ENCODE data around the gene CPEB4. TPM values are rescaled to one million over a fixed set of nuclear protein-coding genes. Genes with fewer than 3 reads are reported as not detected.

CPEB4 gene
- total and polyA plus RNA-seq, 2 donors (not counting 1 experiment from before 2014, with no cell fraction given): 8.4 to 26.0 TPM

GRCh38 chr5:173875189-173875588 lies 13.0 kb upstream of the CPEB4 start:
- H3K4me1 Mint-ChIP-seq: peaks cover 2% of the 10 kb centered on the region
- H3K27ac ChIP-seq (ENCODE audit: low read length in 2 of 2): no peak overlapping the region
- H3K27me3 Mint-ChIP-seq: no peaks in the 10 kb centered on the region
- H3K4me3 ChIP-seq (ENCODE audit: control extremely low read depth in 1 of 5, extremely low read depth in 1 of 5, insufficient read depth in 1 of 5, low read depth in 2 of 5, low read length in 4 of 5): no peak overlapping the region
- no peaks in the 10 kb centered on the region for H3K9me3 Mint-ChIP-seq (ENCODE audit: insufficient read depth)
- no peak for DNase-seq
- H3K4me3 Mint-ChIP-seq: no peak overlapping the region
- H3K27me3 ChIP-seq (replicated peaks in 1 of 4; ENCODE audit: control extremely low read depth in 1 of 4, control insufficient read depth in 3 of 4, insufficient read depth in 4 of 4, low read length in 3 of 4): no peaks in the 10 kb centered on the region
- ATAC-seq (ENCODE audit: low read depth): no peak
- 75% methylated on average over 1 of the region's 1 CpG for WGBS (ENCODE audit: insufficient coverage)
- H3K79me2 ChIP-seq (ENCODE audit: control insufficient read depth, insufficient read depth, low read length): no peaks in the 10 kb centered on the region
- no peaks in the 10 kb centered on the region for H3K4me1 ChIP-seq (ENCODE audit: control insufficient read depth in 2 of 2, insufficient read depth in 2 of 2, low read length in 2 of 2)
- TF ChIP-seq EZH2 (IDR thresholded peaks at IDR 0.05; ENCODE audit: borderline replicate concordance, insufficient read depth, low read depth, low read length, poor library complexity, severe bottlenecking): no peak
- TF ChIP-seq, protein P1, sequence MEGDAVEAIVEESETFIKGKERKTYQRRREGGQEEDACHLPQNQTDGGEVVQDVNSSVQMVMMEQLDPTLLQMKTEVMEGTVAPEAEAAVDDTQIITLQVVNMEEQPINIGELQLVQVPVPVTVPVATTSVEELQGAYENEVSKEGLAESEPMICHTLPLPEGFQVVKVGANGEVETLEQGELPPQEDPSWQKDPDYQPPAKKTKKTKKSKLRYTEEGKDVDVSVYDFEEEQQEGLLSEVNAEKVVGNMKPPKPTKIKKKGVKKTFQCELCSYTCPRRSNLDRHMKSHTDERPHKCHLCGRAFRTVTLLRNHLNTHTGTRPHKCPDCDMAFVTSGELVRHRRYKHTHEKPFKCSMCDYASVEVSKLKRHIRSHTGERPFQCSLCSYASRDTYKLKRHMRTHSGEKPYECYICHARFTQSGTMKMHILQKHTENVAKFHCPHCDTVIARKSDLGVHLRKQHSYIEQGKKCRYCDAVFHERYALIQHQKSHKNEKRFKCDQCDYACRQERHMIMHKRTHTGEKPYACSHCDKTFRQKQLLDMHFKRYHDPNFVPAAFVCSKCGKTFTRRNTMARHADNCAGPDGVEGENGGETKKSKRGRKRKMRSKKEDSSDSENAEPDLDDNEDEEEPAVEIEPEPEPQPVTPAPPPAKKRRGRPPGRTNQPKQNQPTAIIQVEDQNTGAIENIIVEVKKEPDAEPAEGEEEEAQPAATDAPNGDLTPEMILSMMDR (IDR thresholded peaks at IDR 0.05): no peak
- ChIA-PET CTCF (no interaction called here), POLR2A (no interaction called here)
- intact Hi-C loops (cut with micrococcal nuclease): no loop called here
- H2AFZ ChIP-seq (ENCODE audit: insufficient read depth, low read depth, low read length, poor library complexity, severe bottlenecking): no peak overlapping the region
- H4K20me1 ChIP-seq (ENCODE audit: control insufficient read depth, insufficient read depth, low read length, poor library complexity, severe bottlenecking): no peaks in the 10 kb centered on the region
- no peak overlapping the region for H3K27ac Mint-ChIP-seq
- no peak overlapping the region for H3K4me2 ChIP-seq (replicated peaks; ENCODE audit: low read depth, low read length, poor library complexity, severe bottlenecking)
- H3K9me3 ChIP-seq (ENCODE audit: control extremely low read depth in 1 of 3, control insufficient read depth in 2 of 3, insufficient read depth in 1 of 3, low read length in 2 of 3): no peaks in the 10 kb centered on the region
- H3K36me3 ChIP-seq (replicated peaks in 1 of 2; ENCODE audit: control extremely low read depth in 1 of 2, control insufficient read depth in 1 of 2, extremely low read depth in 1 of 2, insufficient read depth in 2 of 2, low read length in 1 of 2): no peaks in the 10 kb centered on the region
- H3K9ac ChIP-seq (ENCODE audit: low read length): no peak overlapping the region

DNA sequence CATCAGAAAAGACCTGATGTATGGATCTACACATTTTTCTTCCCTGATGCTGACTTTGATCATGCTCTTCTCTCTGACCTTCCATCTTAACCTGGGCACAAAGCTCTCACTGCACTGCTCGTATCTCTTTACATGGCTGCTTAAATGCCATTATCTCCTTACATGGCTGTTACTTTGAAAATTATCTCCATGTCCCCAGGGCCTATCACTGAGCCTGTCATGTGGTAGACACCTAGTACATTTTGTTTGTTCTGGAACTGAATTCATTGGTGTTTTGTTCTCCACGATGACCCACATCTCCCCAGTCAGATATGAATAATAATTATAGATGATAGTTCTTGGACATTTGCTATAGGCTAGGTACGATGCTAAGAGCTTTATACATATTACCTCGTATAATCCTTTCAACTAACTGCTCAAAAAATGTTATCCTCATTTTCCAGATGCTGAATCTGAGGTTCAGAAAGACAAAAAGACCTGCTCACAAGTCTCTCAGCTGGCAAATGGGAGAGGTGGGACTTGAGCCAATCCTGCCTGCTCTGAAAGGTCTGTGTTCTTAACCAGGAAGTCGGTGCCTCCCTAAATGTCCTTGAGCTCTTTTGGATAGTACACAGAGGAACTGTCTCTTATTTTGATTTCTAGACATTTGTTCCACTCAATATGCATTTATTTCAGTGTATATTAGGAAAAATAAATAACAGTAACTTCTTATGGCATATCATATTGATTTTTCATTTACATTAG lies 9.8 kb upstream of the CPEB4 start:
- H4K20me1 ChIP-seq (ENCODE audit: control insufficient read depth, insufficient read depth, low read length, poor library complexity, severe bottlenecking): no peaks in the 10 kb centered on the region
- H3K4me3 ChIP-seq (ENCODE audit: control extremely low read depth in 1 of 5, extremely low read depth in 1 of 5, insufficient read depth in 1 of 5, low read depth in 2 of 5, low read length in 4 of 5): no peak overlapping the region
- H3K4me3 Mint-ChIP-seq: no peak overlapping the region
- peaks cover 0 to 2% of the 10 kb centered on the region in 2 donors for H3K4me1 ChIP-seq (ENCODE audit: control insufficient read depth in 2 of 2, insufficient read depth in 2 of 2, low read length in 2 of 2)
- H3K79me2 ChIP-seq (ENCODE audit: control insufficient read depth, insufficient read depth, low read length): no peaks in the 10 kb centered on the region
- no peaks in the 10 kb centered on the region for H3K36me3 ChIP-seq (replicated peaks in 1 of 2; ENCODE audit: control extremely low read depth in 1 of 2, control insufficient read depth in 1 of 2, extremely low read depth in 1 of 2, insufficient read depth in 2 of 2, low read length in 1 of 2)
- ChIA-PET POLR2A (no interaction called here), CTCF (no interaction called here)
- H3K27me3 Mint-ChIP-seq: no peaks in the 10 kb centered on the region
- no peak overlapping the region for H3K27ac ChIP-seq (ENCODE audit: low read length in 2 of 2)
- WGBS (ENCODE audit: insufficient coverage): 100% methylated on average over 1 of the region's 5 CpGs
- no peak overlapping the region for H3K27ac Mint-ChIP-seq
- no peaks in the 10 kb centered on the region for H3K9me3 ChIP-seq (ENCODE audit: control extremely low read depth in 1 of 3, control insufficient read depth in 2 of 3, insufficient read depth in 1 of 3, low read length in 2 of 3)
- no peaks in the 10 kb centered on the region for H3K27me3 ChIP-seq (replicated peaks in 1 of 4; ENCODE audit: control extremely low read depth in 1 of 4, control insufficient read depth in 3 of 4, insufficient read depth in 4 of 4, low read length in 3 of 4)
- intact Hi-C loops (cut with micrococcal nuclease): no loop called here
- no peak overlapping the region for H2AFZ ChIP-seq (ENCODE audit: insufficient read depth, low read depth, low read length, poor library complexity, severe bottlenecking)
- H3K9me3 Mint-ChIP-seq (ENCODE audit: insufficient read depth): no peaks in the 10 kb centered on the region
- H3K4me1 Mint-ChIP-seq: peaks cover 4% of the 10 kb centered on the region
- no peak for ATAC-seq (ENCODE audit: low read depth)
- H3K9ac ChIP-seq (ENCODE audit: low read length): no peak overlapping the region
- TF ChIP-seq, protein P1 (IDR thresholded peaks at IDR 0.05): no peak
- TF ChIP-seq EZH2 (IDR thresholded peaks at IDR 0.05; ENCODE audit: borderline replicate concordance, insufficient read depth, low read depth, low read length, poor library complexity, severe bottlenecking): no peak
- DNase-seq: no peak
- no peak overlapping the region for H3K4me2 ChIP-seq (replicated peaks; ENCODE audit: low read depth, low read length, poor library complexity, severe bottlenecking)

Measured in B cell (primary cell).